Thymus (tissue), 11 donors: ENCODE results near the gene RNF26. TPM values are rescaled to one million over a fixed set of nuclear protein-coding genes. Genes with fewer than 3 reads are reported as not detected.

Source experiments
- DNase-seq, 9 donors: peaks; one replicate each; pipeline ENCODE4 v3.0.0-alpha.2; 2013; ENCODE audit warnings: low spot score in 9 of 9, low read depth in 6 of 9, missing footprints in 1 of 9
- H3K27ac ChIP-seq, 2 donors: one replicate each; pipeline ENCODE4 v1.5.1; 2013; ENCODE audit warnings: control low read depth in 1 of 2, low read depth in 1 of 2, low read length in 1 of 2, mild to moderate bottlenecking in 1 of 2, moderate library complexity in 1 of 2
- H3K27me3 ChIP-seq, 2 donors: one replicate each; pipeline ENCODE4 v1.5.1; 2013; ENCODE audit warnings: low read length in 1 of 2; ENCODE audit not compliant: control insufficient read depth in 2 of 2, insufficient read depth in 1 of 2
- H3K36me3 ChIP-seq, 2 donors: one replicate each; pipeline ENCODE4 v1.5.1; 2013; ENCODE audit warnings: low read length in 1 of 2, mild to moderate bottlenecking in 1 of 2, moderate library complexity in 1 of 2; ENCODE audit not compliant: control insufficient read depth in 2 of 2, insufficient read depth in 2 of 2
- H3K4me1 ChIP-seq, 2 donors: one replicate each; pipeline ENCODE4 v1.5.1; 2013; ENCODE audit warnings: low read length in 2 of 2; ENCODE audit not compliant: control insufficient read depth in 2 of 2, insufficient read depth in 2 of 2
- H3K4me3 ChIP-seq, 2 donors: one replicate each; pipeline ENCODE4 v1.5.1; 2013; ENCODE audit warnings: low read length in 2 of 2, control low read depth in 1 of 2, mild to moderate bottlenecking in 1 of 2
- H3K9me3 ChIP-seq, 2 donors: one replicate each; pipeline ENCODE4 v1.5.1; 2013; ENCODE audit warnings: low read length in 1 of 2, mild to moderate bottlenecking in 1 of 2; ENCODE audit not compliant: control insufficient read depth in 2 of 2, insufficient read depth in 1 of 2
- WGBS: extraction: QIAGEN DNeasy Blood & Tissue Kit; methylation state at CpG from one replicate; pipeline ENCODE4 v1.1.7; 2013; 5-methylcytosine and 5-hydroxymethylcytosine counted together
- polyA plus RNA-seq: library from polyadenylated mRNA; stranded (reverse); fragments of 200-250 nt; gene quantifications from one replicate; pipeline ENCODE4 v1.2.3, GENCODE V29; 2013
- total RNA-seq: library from RNA; stranded (reverse); fragments of 120-200 nt; gene quantifications from one replicate; pipeline ENCODE4 v1.2.4, GENCODE V29; 2013
- donor health status: healthy.

The RNF26 gene
- total and polyA plus RNA-seq, 2 donors = 2.7 to 9.0 TPM

- H3K36me3 ChIP-seq = no peaks in the 10 kb centered on the region
- no peak overlapping the region for H3K4me3 ChIP-seq
- peaks cover 8 to 24% of the 10 kb centered on the region in 2 donors for H3K27me3 ChIP-seq
- no peak overlapping the region for H3K27ac ChIP-seq
- 87% methylated on average over 4 of the region's 4 CpGs for WGBS
- DNase-seq = no peak
- H3K9me3 ChIP-seq = no peaks in the 10 kb centered on the region
- H3K4me1 ChIP-seq = peaks cover 12 to 26% of the 10 kb centered on the region in 2 donors
These were observed 10.1 kb upstream of the RNF26 start for GRCh38 chr11:119324189-119324588.

DNA sequence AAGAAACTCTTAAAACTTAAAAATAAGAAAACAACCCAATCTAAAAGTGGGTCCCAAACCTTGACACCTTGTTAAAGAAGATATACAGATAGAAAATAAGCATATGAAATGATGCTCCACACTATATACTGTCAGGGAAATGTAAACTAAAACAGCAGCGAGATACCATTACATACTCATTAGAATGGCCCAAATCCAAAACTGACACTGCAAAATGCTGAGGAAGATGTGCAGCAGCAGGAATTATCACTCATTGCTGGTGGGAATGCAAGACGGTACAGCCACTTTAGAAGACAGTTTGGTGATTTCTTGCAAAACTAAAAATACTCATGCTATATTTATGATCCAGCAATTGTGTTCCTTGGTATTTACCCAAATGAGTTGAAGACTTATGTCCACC lies 5.0 kb upstream of the RNF26 start:
- Histone ChIP-seq H3K4me1 (peaks cover 3 to 5% of the 10 kb centered on the region in 2 donors), H3K9me3 (no peaks in the 10 kb centered on the region), H3K36me3 (no peaks in the 10 kb centered on the region), H3K4me3 (no peak overlapping the region), H3K27ac (no peak overlapping the region), H3K27me3 (no peaks in the 10 kb centered on the region)
- no peak for DNase-seq
- 88% methylated on average over 2 of the region's 2 CpGs for WGBS

- H3K4me1 ChIP-seq = peaks cover 9 to 12% of the 10 kb centered on the region in 2 donors
- no peaks in the 10 kb centered on the region for H3K36me3 ChIP-seq
- 23% methylated on average over 1 of the region's 1 CpG for WGBS
- DNase-seq = no peak
- H3K27me3 ChIP-seq = no peaks in the 10 kb centered on the region
- no peak overlapping the region for H3K4me3 ChIP-seq
- H3K9me3 ChIP-seq = no peaks in the 10 kb centered on the region
- H3K27ac ChIP-seq = no peak overlapping the region
These were observed 4.1 kb upstream of the RNF26 start for GRCh38 chr11:119330237-119330636.

DNA sequence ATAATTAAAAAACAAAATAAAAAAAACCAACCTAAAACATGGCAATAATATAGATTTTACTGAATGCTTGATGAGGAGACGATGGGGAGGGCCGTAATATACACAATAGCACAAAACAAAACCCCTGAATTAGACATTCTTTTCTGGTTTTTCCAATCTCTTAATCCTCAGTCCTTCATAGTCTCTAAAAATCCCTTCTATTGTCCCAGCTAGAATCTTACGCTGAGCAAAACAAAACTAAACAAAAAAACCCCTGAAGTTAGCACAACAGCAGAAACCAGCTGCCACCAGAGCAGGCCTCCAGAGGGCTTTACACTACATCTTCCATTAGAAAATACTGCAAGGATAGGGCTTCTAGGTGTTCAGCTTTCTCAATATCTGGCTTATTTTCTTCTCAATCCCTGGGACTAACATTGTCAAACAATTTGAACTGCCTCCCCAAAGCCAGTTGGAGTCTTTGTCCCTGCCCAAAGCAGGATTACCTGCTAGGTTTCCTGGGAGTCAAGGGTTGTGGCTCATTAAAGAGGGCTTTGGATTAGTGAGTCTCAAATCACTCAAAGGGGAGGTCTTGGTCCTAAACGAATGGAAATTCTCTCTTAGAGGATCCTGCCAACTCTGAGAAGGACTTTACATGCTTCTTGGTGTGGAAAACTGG lies 2.1 kb upstream of the RNF26 start:
- 94% methylated on average over 4 of the region's 4 CpGs for WGBS
- Histone ChIP-seq H3K4me1 (peaks cover 16% of the 10 kb centered on the region in 2 donors), H3K27me3 (no peaks in the 10 kb centered on the region), H3K36me3 (peaks cover 6 to 9% of the 10 kb centered on the region in 2 donors), H3K27ac (no peak overlapping the region), H3K9me3 (no peaks in the 10 kb centered on the region), H3K4me3 (no peak overlapping the region)
- no peak for DNase-seq

DNA sequence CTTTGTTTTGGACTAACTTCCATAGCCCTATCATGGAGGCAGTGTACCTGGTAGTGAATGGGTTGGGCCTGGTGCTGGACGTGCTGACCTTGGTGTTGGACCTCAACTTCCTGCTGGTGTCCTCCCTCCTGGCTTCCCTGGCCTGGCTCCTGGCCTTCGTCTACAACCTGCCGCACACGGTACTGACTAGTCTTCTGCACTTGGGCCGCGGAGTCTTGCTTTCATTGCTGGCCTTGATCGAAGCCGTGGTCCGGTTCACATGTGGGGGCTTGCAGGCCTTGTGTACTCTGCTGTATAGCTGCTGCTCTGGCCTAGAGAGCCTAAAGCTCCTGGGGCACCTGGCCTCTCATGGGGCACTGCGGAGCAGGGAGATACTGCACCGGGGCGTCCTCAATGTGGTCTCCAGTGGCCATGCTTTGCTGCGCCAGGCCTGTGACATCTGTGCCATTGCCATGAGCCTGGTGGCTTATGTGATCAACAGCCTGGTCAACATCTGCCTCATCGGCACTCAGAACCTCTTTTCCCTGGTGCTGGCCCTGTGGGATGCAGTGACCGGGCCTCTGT lies 846 bp downstream of the RNF26 start:
- Histone ChIP-seq H3K36me3 (peaks cover 6 to 9% of the 10 kb centered on the region in 2 donors), H3K9me3 (peaks cover 0 to 4% of the 10 kb centered on the region in 2 donors), H3K4me1 (peaks cover 19 to 32% of the 10 kb centered on the region in 2 donors), H3K4me3 (peak overlapping the region; percentile 82 to 95), H3K27ac (no peak overlapping the region), H3K27me3 (peaks cover 18 to 23% of the 10 kb centered on the region in 2 donors)
- 85% methylated on average over 15 of the region's 15 CpGs for WGBS
- no peak for DNase-seq

DNA sequence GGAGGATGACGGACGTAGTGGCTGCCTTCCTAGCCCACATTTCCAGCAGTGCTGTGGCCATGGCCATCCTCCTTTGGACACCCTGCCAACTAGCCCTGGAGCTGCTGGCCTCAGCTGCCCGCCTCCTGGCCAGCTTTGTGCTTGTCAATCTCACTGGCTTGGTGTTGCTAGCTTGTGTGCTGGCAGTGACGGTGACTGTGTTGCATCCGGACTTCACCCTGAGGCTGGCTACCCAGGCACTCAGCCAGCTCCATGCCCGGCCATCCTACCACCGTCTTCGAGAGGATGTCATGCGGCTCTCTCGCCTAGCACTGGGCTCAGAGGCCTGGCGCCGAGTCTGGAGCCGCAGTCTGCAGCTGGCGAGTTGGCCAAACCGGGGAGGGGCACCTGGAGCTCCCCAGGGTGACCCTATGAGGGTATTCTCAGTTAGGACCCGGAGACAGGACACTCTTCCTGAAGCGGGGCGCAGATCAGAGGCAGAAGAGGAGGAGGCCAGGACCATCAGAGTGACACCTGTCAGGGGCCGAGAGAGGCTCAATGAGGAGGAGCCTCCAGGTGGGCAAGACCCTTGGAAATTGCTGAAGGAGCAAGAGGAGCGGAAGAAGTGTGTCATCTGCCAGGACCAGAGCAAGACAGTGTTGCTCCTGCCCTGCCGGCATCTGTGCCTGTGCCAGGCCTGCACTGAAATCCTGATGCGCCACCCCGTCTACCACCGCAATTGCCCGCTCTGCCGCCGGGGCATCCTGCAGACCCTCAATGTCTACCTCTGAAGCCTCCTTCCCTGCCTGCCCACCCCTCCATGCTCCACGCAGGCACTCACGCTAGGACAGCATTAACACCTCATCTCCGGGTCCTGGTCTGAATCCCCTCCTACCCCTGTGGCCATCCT lies 1.6 kb downstream of the RNF26 start:
- Histone ChIP-seq H3K27ac (no peak overlapping the region), H3K9me3 (peaks cover 0 to 4% of the 10 kb centered on the region in 2 donors), H3K4me3 (no peak overlapping the region), H3K27me3 (peaks cover 25 to 30% of the 10 kb centered on the region in 2 donors), H3K36me3 (peaks cover 6 to 9% of the 10 kb centered on the region in 2 donors), H3K4me1 (peaks cover 19 to 36% of the 10 kb centered on the region in 2 donors)
- 94% methylated on average over 30 of the region's 30 CpGs for WGBS
- no peak for DNase-seq

- Histone ChIP-seq H3K36me3 (peaks cover 6 to 9% of the 10 kb centered on the region in 2 donors), H3K4me1 (peaks cover 19 to 44% of the 10 kb centered on the region in 2 donors), H3K27me3 (peaks cover 35 to 40% of the 10 kb centered on the region in 2 donors), H3K9me3 (peaks cover under 1 to 9% of the 10 kb centered on the region in 2 donors), H3K27ac (no peak overlapping the region), H3K4me3 (no peak overlapping the region)
- WGBS = 97% methylated on average over 9 of the region's 9 CpGs
- no peak for DNase-seq
These were observed 2.6 kb downstream of the RNF26 start for GRCh38 chr11:119336744-119337469.

GRCh38 chr11:119337581-119338317 lies 3.4 kb downstream of the RNF26 start:
- no peak overlapping the region for H3K27ac ChIP-seq

More at GRCh38 chr11:119337581-119338317, 3.4 kb downstream of the RNF26 start:
- no peak for DNase-seq
- Histone ChIP-seq H3K36me3 (peaks cover 6 to 9% of the 10 kb centered on the region in 2 donors), H3K9me3 (peaks cover 2 to 9% of the 10 kb centered on the region in 2 donors), H3K4me1 (peaks cover 19 to 44% of the 10 kb centered on the region in 2 donors), H3K27me3 (peaks cover 44 to 49% of the 10 kb centered on the region in 2 donors), H3K4me3 (no peak overlapping the region)
- WGBS = 85% methylated on average over 9 of the region's 9 CpGs
